Caki2 (cell line): Measurements from ENCODE around the gene NETO2. TPM values are rescaled to one million over a fixed set of nuclear protein-coding genes. Genes with fewer than 3 reads are reported as not detected.

ENCODE experiments used
- DNase-seq: peaks from one replicate; pipeline ENCODE4 v3.0.0-alpha.2; 2015; ENCODE audit warnings: low read depth
- in situ Hi-C: cut with HindIII; loops from 2 replicates; pipeline ENCODE4 v1.10.0; 2016; ENCODE audit warnings: low sequenced_read_pairs, low pct_unique_long_range_greater_than_20kb, mixed read lengths
- total RNA-seq: library from RNA; depleted of rRNA; stranded (reverse); fragments of >200 nt; shearing (Covaris generic); gene quantifications from 2 replicates; pipeline ENCODE4 v1.2.3, GENCODE V29; 2014; ENCODE audit warnings: low replicate concordance; rRNA removed

The NETO2 gene
- total RNA-seq, 1 experiment from 2014 or later, result 33.0 TPM

DNA sequence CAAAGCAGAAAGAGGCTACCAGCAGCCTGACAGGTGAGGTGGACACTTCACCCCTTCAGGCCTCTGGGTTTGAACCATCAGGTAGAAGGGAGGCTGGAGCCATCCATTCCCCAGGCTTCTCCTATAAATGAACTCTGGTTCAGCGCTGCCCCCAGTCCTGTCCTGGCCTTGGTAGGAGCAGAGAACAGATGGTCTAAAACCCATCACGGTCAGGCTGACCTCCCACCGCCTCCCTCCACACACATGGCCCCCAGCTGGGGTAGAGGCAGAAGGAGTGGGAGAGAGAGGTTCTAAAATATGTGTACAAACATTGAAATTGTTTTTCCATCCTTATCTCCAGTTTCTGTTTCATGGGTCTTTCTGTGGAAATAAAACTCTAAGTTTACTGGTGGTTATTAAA lies 110.6 kb downstream of the NETO2 start:
- DNase-seq, result no peak
- in situ Hi-C loops, result no loop called here

DNA sequence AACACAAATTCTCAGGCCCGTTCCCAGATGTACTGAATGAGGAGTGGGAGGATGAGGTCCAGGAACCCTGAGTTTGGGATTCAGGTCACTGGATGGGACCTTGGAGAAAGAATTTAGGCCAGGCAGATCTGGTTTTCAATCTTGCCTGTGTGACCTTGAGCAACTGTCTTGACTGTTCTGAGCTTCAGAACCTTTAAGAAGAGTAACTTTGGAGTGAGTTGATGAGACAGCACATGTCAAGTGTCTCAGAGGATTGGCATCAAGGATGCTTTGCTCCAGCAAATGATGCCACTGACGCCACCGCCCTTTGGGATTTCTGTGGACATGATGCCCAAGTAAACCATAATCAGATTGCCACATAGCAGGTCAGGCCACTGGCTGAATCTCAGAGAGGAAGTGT lies 114.0 kb downstream of the NETO2 start:
- in situ Hi-C loops, result no loop called here
- DNase-seq, result no peak

DNA sequence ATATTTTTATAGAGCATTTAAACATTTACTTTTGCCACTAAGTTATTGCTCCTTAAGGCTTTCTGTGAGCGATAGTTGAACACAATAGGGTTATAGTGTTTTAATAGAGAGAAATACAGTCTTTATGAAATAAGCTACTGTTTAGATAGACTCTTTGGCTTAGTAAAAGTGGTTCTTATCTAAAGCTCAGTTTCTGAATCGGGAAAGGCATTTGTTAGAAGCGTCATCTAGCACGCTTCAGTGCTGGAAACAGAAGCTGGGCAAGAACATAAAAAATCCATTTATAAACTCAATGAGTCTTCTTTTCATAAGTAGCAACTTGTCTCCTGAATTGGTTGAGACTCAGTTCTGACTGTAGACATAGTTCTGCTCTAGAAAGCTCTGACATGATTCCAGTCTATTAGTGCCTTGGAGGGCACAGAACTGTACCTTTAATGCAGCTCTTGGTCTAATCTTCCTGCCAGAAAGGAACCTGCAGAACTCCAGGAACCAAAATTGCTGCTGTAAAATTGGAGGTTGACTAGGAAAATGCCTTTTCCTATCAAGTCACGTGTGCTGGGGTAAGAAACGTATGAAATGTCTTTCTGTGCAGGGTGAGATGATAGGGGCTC lies 114.9 kb downstream of the NETO2 start:
- no peak for DNase-seq
- in situ Hi-C loops, result no loop called here

Other genes with a start within 250 kb of the NETO2 start
- gene DNAJA2, start 170.3 kb downstream of the NETO2 start, total RNA-seq, result 49.8 and 62.8 TPM in 2 replicates